NCI-H345 treated with DMSO at 0.1 percent for 48 hours (cell line): ENCODE results near the gene ABHD14A.

Experiments
- DNase-seq: peaks from one replicate; lab custom pipeline; 2025; ENCODE audit not compliant: unreplicated experiment; lab: John Stamatoyannopoulos, UW

The ABHD14A gene

GRCh38 chr3:52015438-52016228 lies 40.8 kb downstream of the ABHD14A start:
- DNase-seq: no peak

DNA sequence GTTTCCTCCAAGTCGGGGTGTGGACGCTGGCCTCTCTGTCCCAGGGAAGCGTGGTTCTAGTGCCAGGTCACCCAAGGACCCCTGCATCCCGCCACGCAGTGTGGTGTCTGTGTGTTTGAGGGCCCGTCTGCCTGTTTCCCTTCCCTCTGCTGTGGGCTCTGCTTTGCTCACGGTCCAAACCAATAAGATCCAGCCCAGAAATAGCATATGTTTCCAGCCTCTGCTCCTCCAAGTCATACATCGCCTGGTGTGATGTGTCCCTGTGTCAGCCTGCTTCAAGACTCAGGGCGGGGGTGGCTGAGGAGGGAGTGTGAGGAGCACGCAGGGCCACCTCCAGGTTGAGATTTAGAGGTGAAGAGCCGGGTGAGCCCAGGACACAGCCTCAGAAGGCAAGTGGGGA lies 42.7 kb downstream of the ABHD14A start:
- DNase-seq: no peak

- DNase-seq: no peak
These were observed 43.6 kb downstream of the ABHD14A start for GRCh38 chr3:52018319-52019000.

DNA sequence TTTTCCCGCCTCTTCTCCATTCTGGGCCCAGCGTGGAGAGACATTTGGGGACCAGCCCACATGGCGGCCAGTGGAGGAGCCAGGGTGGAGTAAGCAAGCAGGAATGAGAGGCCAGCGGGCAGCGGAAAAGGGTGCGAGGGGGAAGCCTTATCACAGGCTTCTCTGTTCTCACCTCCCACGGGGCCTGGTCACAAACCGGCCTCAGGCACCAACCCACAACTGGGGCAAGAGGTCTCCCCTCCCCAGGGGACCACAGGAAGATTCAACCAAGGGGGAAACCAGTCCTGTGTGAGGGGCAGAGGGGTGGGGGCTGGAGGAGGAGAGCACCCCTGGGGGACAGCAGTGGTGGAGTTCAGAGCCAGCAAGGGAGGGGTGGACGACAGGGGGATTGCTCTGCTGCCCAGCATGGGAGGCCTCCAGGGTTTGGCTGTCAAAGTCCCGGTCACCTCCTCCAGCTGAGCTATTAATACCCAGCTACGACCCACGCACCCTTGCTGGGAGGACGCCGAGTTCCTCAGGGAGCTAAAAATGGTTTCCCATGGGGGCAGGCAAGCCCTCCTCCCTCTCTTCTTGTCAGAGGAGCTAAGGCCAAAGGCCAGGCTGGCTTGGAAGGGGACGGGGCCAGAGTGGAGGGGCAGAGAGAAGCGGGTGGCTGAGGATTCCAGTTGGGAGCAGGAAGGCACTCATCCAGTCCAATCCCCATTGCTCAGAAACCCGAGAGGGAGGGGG lies 44.7 kb downstream of the ABHD14A start:
- DNase-seq: no peak

- no peak for DNase-seq
These were observed 45.9 kb downstream of the ABHD14A start for GRCh38 chr3:52020796-52021195.

GRCh38 chr3:52021489-52022268 lies 46.8 kb downstream of the ABHD14A start:
- peak; percentile 53 for DNase-seq

GRCh38 chr3:52022323-52023100 lies 47.6 kb downstream of the ABHD14A start:
- no peak for DNase-seq

- no peak for DNase-seq
These were observed 48.4 kb downstream of the ABHD14A start for GRCh38 chr3:52023101-52023770.

DNA sequence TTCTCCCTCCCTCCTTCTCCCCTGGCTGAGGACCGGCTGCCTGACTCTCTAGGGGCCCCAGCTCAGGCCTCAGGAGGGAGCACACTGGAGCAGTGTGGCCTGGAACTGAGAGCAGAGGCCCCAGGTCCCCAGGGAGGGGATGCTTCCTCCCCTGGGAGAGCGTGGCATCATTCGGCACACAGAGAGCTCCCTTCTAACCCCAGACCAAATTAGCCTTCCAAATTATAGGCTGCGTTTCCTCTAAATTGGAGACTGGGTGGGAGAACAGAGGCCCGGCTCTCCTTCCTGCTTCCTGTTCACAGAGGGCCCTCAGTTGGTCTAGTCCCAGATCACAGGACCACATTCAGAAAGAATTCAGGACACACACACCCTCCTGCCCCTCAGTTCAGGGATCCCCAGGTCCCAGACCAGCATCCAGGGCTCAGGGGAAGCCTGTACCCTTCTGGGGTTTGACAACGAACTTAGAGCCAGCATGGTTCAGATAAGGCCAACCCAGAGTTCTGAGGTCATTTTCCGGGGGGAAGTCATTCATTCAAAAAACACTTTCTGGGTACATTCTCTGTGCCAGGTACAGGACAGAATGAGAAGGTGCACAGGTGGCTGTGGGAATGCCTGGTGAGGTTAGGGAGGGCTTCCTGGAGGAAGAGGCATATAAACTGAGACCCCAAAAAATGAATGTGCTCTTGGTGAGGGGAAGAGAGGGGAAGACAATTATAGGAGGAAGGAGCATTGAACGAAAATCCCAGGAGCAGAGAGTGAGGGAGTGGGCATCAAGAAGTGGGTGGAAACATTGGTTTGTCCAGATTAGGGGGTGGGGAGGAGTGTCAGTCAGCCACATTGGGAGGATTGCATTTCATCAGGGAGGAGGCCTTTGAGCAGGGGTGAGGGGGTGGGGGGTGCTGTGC lies 49.2 kb downstream of the ABHD14A start:
- no peak for DNase-seq

GRCh38 chr3:52024765-52025452 lies 50.0 kb downstream of the ABHD14A start:
- no peak for DNase-seq

DNA sequence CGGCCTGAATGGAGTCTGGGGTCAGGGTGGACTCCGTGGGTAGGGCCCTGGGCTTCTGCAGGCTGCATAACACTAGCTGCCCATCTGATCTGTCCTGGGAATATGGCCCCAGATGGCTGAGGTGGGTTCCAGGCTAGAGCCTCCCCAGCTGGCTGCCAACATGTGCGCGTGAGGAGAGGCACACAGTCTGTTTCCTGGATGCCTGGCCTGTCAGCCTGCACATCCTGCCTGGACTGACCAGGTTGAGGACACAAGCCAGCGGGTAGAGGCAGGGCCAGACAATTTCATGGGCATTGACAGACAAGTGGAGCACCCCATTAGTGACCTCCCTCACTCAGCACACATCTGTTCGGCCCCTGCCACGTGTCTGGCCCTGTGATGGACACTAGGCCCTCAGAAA lies 50.6 kb downstream of the ABHD14A start:
- no peak for DNase-seq

- DNase-seq: no peak
These were observed 51.2 kb downstream of the ABHD14A start for GRCh38 chr3:52026041-52026440.

GRCh38 chr3:52028572-52028971 lies 53.7 kb downstream of the ABHD14A start:
- no peak for DNase-seq

GRCh38 chr3:52029053-52029452 lies 54.2 kb downstream of the ABHD14A start:
- no peak for DNase-seq

DNA sequence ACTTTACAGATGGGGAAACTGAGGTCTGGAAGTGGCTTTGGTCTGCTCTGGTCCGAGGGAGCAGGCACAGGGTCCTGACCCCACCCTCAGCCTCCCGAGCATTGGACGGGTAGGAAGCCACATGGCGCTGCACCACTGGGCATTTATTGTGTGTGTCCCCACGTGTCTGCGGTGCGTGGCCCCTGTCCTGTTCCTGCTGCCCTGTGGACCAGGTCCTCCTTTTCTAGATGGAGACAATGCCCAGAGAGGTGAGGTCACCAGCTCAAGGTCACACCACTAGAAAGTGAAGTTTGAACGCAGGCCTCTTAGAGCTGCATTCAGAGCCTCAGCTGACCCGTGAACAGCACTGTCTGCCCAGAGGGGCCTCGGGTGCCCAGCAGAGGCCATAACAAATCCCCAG lies 54.7 kb downstream of the ABHD14A start:
- no peak for DNase-seq
